H1 (cell line): ENCODE measurements around the gene NHLH1. TPM values are rescaled to one million over a fixed set of nuclear protein-coding genes. Genes with fewer than 3 reads are reported as not detected.

Experiments
- CTCF ChIA-PET: fragments of 300-600 bp; sonication (Branson Sonifier 250); formaldehyde crosslinking; loops from one replicate; lab custom pipeline; 2021; ENCODE audit not compliant: partially characterized antibody; lab: Charles Lee
- POLR2A ChIA-PET: fragments of 300-600 bp; sonication (Branson Sonifier 250); formaldehyde crosslinking; loops from one replicate; lab custom pipeline; 2021; ENCODE audit warnings: inconsistent platforms; ENCODE audit not compliant: partially characterized antibody; lab: Charles Lee
- DNase-seq, 2 experiments: peaks; one replicate each; pipeline versions ENCODE4 v3.0.0 to v3.0.0-alpha.2; 2010 to 2022; ENCODE audit warnings: low spot score in 2 of 2, low read depth in 1 of 2, mixed read lengths in 1 of 2
- FAIRE-seq: peaks from 2 replicates; lab custom pipeline; 2011; peaks lifted over from hg19 to GRCh38; lab: Jason Lieb, UNC
- H2AFZ ChIP-seq: 2 replicates; pipeline ENCODE4 v1.8.1; 2012; ENCODE audit warnings: low read length, inconsistent platforms
- H2AK5ac ChIP-seq: 2 replicates; pipeline ENCODE4 v1.6.1; 2013; ENCODE audit warnings: low read depth, low read length
- H2BK120ac ChIP-seq: replicated peaks from 2 replicates; pipeline ENCODE3; 2013; ENCODE audit warnings: low read depth, low read length, inconsistent platforms
- H2BK12ac ChIP-seq: 2 replicates; pipeline ENCODE4 v1.6.1; 2013; ENCODE audit warnings: low read depth, low read length
- H2BK15ac ChIP-seq: 2 replicates; pipeline ENCODE4 v1.6.1; 2013; ENCODE audit warnings: low read length
- H2BK20ac ChIP-seq: 2 replicates; pipeline ENCODE4 v1.6.1; 2013; ENCODE audit warnings: low read length
- H2BK5ac ChIP-seq: 2 replicates; pipeline ENCODE4 v1.6.1; 2013; ENCODE audit warnings: low read depth, low read length
- H3K14ac ChIP-seq: 2 replicates; pipeline ENCODE4 v1.6.1; 2013; ENCODE audit warnings: inconsistent platforms; ENCODE audit not compliant: insufficient read length
- H3K18ac ChIP-seq: 2 replicates; pipeline ENCODE4 v1.6.1; 2013; ENCODE audit warnings: low read length; ENCODE audit errors: extremely low read depth
- H3K23ac ChIP-seq: 2 replicates; pipeline ENCODE4 v1.6.1; 2013; ENCODE audit warnings: inconsistent platforms; ENCODE audit not compliant: insufficient read length
- H3K23me2 ChIP-seq: 2 replicates; pipeline ENCODE4 v1.6.1; 2013; ENCODE audit warnings: low read depth, low read length
- H3K27ac ChIP-seq: 2 replicates; pipeline ENCODE4 v1.6.1; 2011; ENCODE audit warnings: low read depth, low read length, inconsistent platforms
- H3K27me3 ChIP-seq, 4 experiments: replicated peaks in 1 of 4; 1 replicate in 1 of 4; 2 replicates in 3 of 4; pipeline versions ENCODE4 v1.6.1 to v1.8.1; 2011 to 2013; ENCODE audit warnings: low read length in 3 of 4, mild to moderate bottlenecking in 3 of 4, inconsistent platforms in 2 of 4, mixed read lengths in 2 of 4, moderate library complexity in 1 of 4; ENCODE audit not compliant: control insufficient read depth in 3 of 4, insufficient read depth in 3 of 4; ENCODE audit errors: extremely low read depth in 1 of 4
- H3K36me3 ChIP-seq, 4 experiments: 2 replicates each; pipeline versions ENCODE4 v1.6.1 to v1.8.1; 2011 to 2013; ENCODE audit warnings: mild to moderate bottlenecking in 4 of 4, low read length in 3 of 4, moderate library complexity in 2 of 4, control low read depth in 1 of 4, inconsistent platforms in 1 of 4; ENCODE audit not compliant: insufficient read depth in 4 of 4, control insufficient read depth in 2 of 4
- H3K4ac ChIP-seq: replicated peaks from 2 replicates; pipeline ENCODE3; 2013; ENCODE audit warnings: low read length, low read depth, mixed read lengths, inconsistent platforms; ENCODE audit not compliant: insufficient read length
- H3K4me1 ChIP-seq, 4 experiments: replicated peaks in 1 of 4; 1 replicate in 1 of 4; 2 replicates in 3 of 4; pipeline versions ENCODE4 v1.6.1 to v1.8.1; 2011 to 2013; ENCODE audit warnings: low read length in 3 of 4, inconsistent platforms in 2 of 4, mixed read lengths in 1 of 4; ENCODE audit not compliant: insufficient read depth in 4 of 4, control insufficient read depth in 3 of 4
- H3K4me2 ChIP-seq, 2 experiments: 2 replicates each; pipeline versions ENCODE4 v1.6.1 to v1.8.1; 2011 to 2013; ENCODE audit warnings: low read depth in 2 of 2, low read length in 2 of 2, control low read depth in 1 of 2, inconsistent platforms in 1 of 2, mild to moderate bottlenecking in 1 of 2; ENCODE audit not compliant: insufficient read depth in 1 of 2
- H3K4me3 ChIP-seq, 4 experiments: fragments of 200-600, 300-600 bp in 1 of 4; sonication (generic), shearing (Covaris generic), sonication (Bioruptor Twin) in 1 of 4; 2 replicates each; pipeline versions ENCODE4 v1.5.1 to v1.8.1; 2011 to 2016; ENCODE audit warnings: low read length in 4 of 4, low read depth in 3 of 4, control low read depth in 2 of 4, inconsistent platforms in 2 of 4, mild to moderate bottlenecking in 2 of 4, mixed read lengths in 1 of 4, moderate library complexity in 1 of 4; ENCODE audit not compliant: insufficient read depth in 2 of 4; ENCODE audit errors: extremely low read depth in 1 of 4
- H3K56ac ChIP-seq: replicated peaks from 2 replicates; pipeline ENCODE3; 2013; ENCODE audit warnings: low read depth, mild to moderate bottlenecking, mixed read lengths, low read length, inconsistent platforms; ENCODE audit not compliant: insufficient read length
- H3K79me1 ChIP-seq: 2 replicates; pipeline ENCODE4 v1.6.1; 2013; ENCODE audit warnings: low read depth, low read length, control low read depth
- H3K79me2 ChIP-seq, 2 experiments: 2 replicates each; pipeline versions ENCODE4 v1.6.1 to v1.8.1; 2012 to 2013; ENCODE audit warnings: low read length in 2 of 2, mild to moderate bottlenecking in 2 of 2, inconsistent platforms in 1 of 2; ENCODE audit not compliant: insufficient read depth in 2 of 2, control insufficient read depth in 1 of 2
- H3K9ac ChIP-seq, 4 experiments: replicated peaks in 1 of 4; 1 replicate in 1 of 4; 2 replicates in 3 of 4; pipeline versions ENCODE4 v1.6.1 to v1.8.1; 2011 to 2013; ENCODE audit warnings: low read depth in 3 of 4, low read length in 3 of 4, control low read depth in 2 of 4, mild to moderate bottlenecking in 2 of 4, moderate library complexity in 2 of 4, inconsistent platforms in 1 of 4; ENCODE audit errors: extremely low read depth in 1 of 4
- H3K9me3 ChIP-seq, 2 experiments: 2 replicates each; pipeline versions ENCODE4 v1.6.1 to v1.8.1; 2012 to 2013; ENCODE audit warnings: mild to moderate bottlenecking in 2 of 2, moderate library complexity in 2 of 2, control low read depth in 1 of 2, inconsistent platforms in 1 of 2, low read depth in 1 of 2, low read length in 1 of 2, mixed read lengths in 1 of 2; ENCODE audit not compliant: insufficient read depth in 2 of 2
- H4K20me1 ChIP-seq, 2 experiments: replicated peaks in 1 of 2; 2 replicates each; pipeline versions ENCODE3 to v1.8.1; 2011 to 2013; ENCODE audit warnings: inconsistent platforms in 2 of 2, low read length in 2 of 2, mild to moderate bottlenecking in 1 of 2; ENCODE audit not compliant: insufficient read depth in 2 of 2, control insufficient read depth in 1 of 2
- H4K5ac ChIP-seq: 2 replicates; pipeline ENCODE4 v1.6.1; 2013; ENCODE audit warnings: low read length, low read depth, mixed read lengths, inconsistent platforms; ENCODE audit not compliant: insufficient read length
- H4K8ac ChIP-seq: 2 replicates; pipeline ENCODE4 v1.8.0; 2013; ENCODE audit warnings: mild to moderate bottlenecking, moderate library complexity, low read length, inconsistent platforms; ENCODE audit not compliant: insufficient read depth; ENCODE audit errors: extremely low read depth
- H4K91ac ChIP-seq: replicated peaks from 2 replicates; pipeline ENCODE3; 2013; ENCODE audit warnings: low read length, mixed read lengths, inconsistent platforms; ENCODE audit not compliant: insufficient read length
- CREB1 ChIP-seq: IDR thresholded peaks from 2 replicates; pipeline ENCODE4 v1.6.1; 2012; ENCODE audit warnings: inconsistent platforms
- EP300 ChIP-seq, 2 experiments: IDR thresholded peaks; 1 replicate in 1 of 2; 2 replicates in 1 of 2; pipeline ENCODE4 v1.6.1; 2011 to 2012; ENCODE audit warnings: low read depth in 2 of 2, low read length in 2 of 2, mild to moderate bottlenecking in 2 of 2, borderline replicate concordance in 1 of 2, inconsistent platforms in 1 of 2, moderate library complexity in 1 of 2
- GABPA ChIP-seq: IDR thresholded peaks from 2 replicates; pipeline ENCODE4 v1.6.1; 2011; ENCODE audit warnings: mild to moderate bottlenecking, low read length, moderate library complexity, borderline replicate concordance; ENCODE audit not compliant: insufficient read depth
- GTF2F1 ChIP-seq: IDR thresholded peaks from 2 replicates; pipeline ENCODE4 v1.6.1; 2012; ENCODE audit warnings: low read depth, low read length, improper control_type of control experiment, borderline replicate concordance
- PHF8 ChIP-seq: fragments of 200-600 bp; sonication (generic); conservative IDR thresholded peaks from 2 replicates; pipeline ENCODE4 v1.7.1; 2012; ENCODE audit warnings: low read depth, mild to moderate bottlenecking, inconsistent platforms, low read length, moderate library complexity
- POLR2AphosphoS5 ChIP-seq: IDR thresholded peaks from 2 replicates; pipeline ENCODE4 v1.6.1; 2011; ENCODE audit warnings: low read depth, low read length
- RBBP5 ChIP-seq: IDR thresholded peaks from 2 replicates; pipeline ENCODE4 v1.7.1; 2012; ENCODE audit warnings: low read depth, mild to moderate bottlenecking, inconsistent platforms, low read length, moderate library complexity, borderline replicate concordance
- SP2 ChIP-seq: IDR thresholded peaks from 2 replicates; pipeline ENCODE4 v1.6.1; 2012; ENCODE audit warnings: mild to moderate bottlenecking, low read length, inconsistent platforms
- TAF7 ChIP-seq: optimal IDR thresholded peaks from 2 replicates; pipeline ENCODE3; 2011; ENCODE audit warnings: low read depth, mild to moderate bottlenecking, inconsistent platforms, low read length, moderate library complexity, borderline replicate concordance
- ZNF274 ChIP-seq: IDR thresholded peaks from 2 replicates; pipeline ENCODE4 v1.7.0; 2012; ENCODE audit warnings: low read length, borderline replicate concordance; ENCODE audit errors: extremely low read depth
- WGBS, 2 experiments: shearing (Covaris generic) in 1 of 2; methylation state at CpG; one replicate each; pipeline versions ENCODE4 v1.1.6 to v1.1.7; 2013 to 2015; ENCODE audit warnings: low lambda C conversion rate in 2 of 2, mixed read lengths in 2 of 2, inconsistent platforms in 1 of 2, low coverage in 1 of 2, missing lambda C conversion rate in 1 of 2; ENCODE audit not compliant: insufficient replicate concordance in 2 of 2, insufficient coverage in 1 of 2, insufficient read length in 1 of 2; ENCODE audit errors: extremely low coverage in 1 of 2, missing lambda C conversion rate in 1 of 2; 5-methylcytosine and 5-hydroxymethylcytosine counted together
- polyA plus RNA-seq, 7 experiments: library from polyadenylated mRNA; depleted of rRNA in 3 of 7; stranded (reverse) in 5 of 7; unstranded in 2 of 7; fragments of >200 nt in 5 of 7; fragments of 200-250 nt in 2 of 7; gene quantifications; 1 replicate in 5 of 7; 2 replicates in 1 of 7; 4 replicates in 1 of 7; pipeline versions ENCODE4 v1.2.1 to v1.2.3, GENCODE V29; 2011 to 2013; ENCODE audit warnings: missing spikeins in 2 of 7, mixed read lengths in 2 of 7
- total RNA-seq: library from RNA; stranded (reverse); fragmentation: NEBNext Ultra II Directional; extraction: Animal tissue kit (Norgen Biotek cat#: 25700); gene quantifications from 2 replicates; pipeline ENCODE4 v1.2.1, GENCODE V29; 2021

NHLH1 gene
- total and polyA plus RNA-seq, 2 of the 8 experiments (the other 6 are each of a cell fraction or from before 2014, with no cell fraction given), result 0.39 to 0.91 TPM

GRCh38 chr1:160342953-160343869 lies 23.7 kb upstream of the NHLH1 start, which contains the start of the genes COPA and NCSTN:
Gene COPA (minus strand): TSS chr1:160343250. CDS start chr1:160343170, 80 bp downstream.
Gene NCSTN (plus strand): TSS chr1:160343383. CDS start chr1:160343397, 14 bp downstream.
- no peak within 1 kb of the TSS for H2AK5ac ChIP-seq
- no peaks in the 10 kb centered on the region; the same call in 1 of the 2 replicates for H3K23me2 ChIP-seq
- DNase-seq (peak; percentile 71 to 90), FAIRE-seq (no peak)
- no peak within 1 kb of the TSS for H2BK15ac ChIP-seq
- H3K27ac ChIP-seq, result peak within 1 kb of the TSS; percentile 88
- no peaks in the 10 kb centered on the region; a peak in 1 of 7 replicates for H3K4me1 ChIP-seq
- 2% methylated on average over 56 of the region's 58 CpGs; no CpG with 5 or more reads in 1 of the 2 experiments for WGBS, 2 experiments
- peak within 1 kb of the TSS; percentile 62 for H3K56ac ChIP-seq
- H2BK5ac ChIP-seq, result peak within 1 kb of the TSS; percentile 84
- peaks cover 0 to 4% of the 10 kb centered on the region in 2 experiments for H4K20me1 ChIP-seq
- H2BK20ac ChIP-seq, result no peak within 1 kb of the TSS
- peaks cover 11 to 26% (median 23%) of the 10 kb centered on the region in 4 experiments for H3K36me3 ChIP-seq
- no peaks in the 10 kb centered on the region; the same call in 1 of the 2 replicates for H3K79me1 ChIP-seq
- H4K91ac ChIP-seq, result peak within 1 kb of the TSS; percentile 52
- H3K79me2 ChIP-seq, result peaks cover 18 to 58% of the 10 kb centered on the region in 2 experiments
- no peaks in the 10 kb centered on the region for H3K9me3 ChIP-seq
- H3K27me3 ChIP-seq, result no peaks in the 10 kb centered on the region
- peak within 1 kb of the TSS; percentile 28 for H3K18ac ChIP-seq
- peak within 1 kb of the TSS; percentile 98; the same call in 1 of the 2 replicates for H4K8ac ChIP-seq
- no peak within 1 kb of the TSS for H3K23ac ChIP-seq
- peak within 1 kb of the TSS; percentile 69; the same call in 1 of the 2 replicates for H2BK12ac ChIP-seq
- peak within 1 kb of the TSS; percentile 88 to 98 (median 94) for H3K4me3 ChIP-seq
- H3K4me2 ChIP-seq, result peak within 1 kb of the TSS; percentile 62 to 89
- peak within 1 kb of the TSS; percentile 82 to 92 (median 86) for H3K9ac ChIP-seq
- no peak within 1 kb of the TSS for H3K14ac ChIP-seq
- H4K5ac ChIP-seq, result peak within 1 kb of the TSS; percentile 86
- H2AFZ ChIP-seq, result peak within 1 kb of the TSS; percentile 72; the same call in 1 of the 2 replicates
- POLR2A ChIA-PET, result interaction anchor here (0.7 to 2.2 kb wide), 8 partner anchors 8 to 115 kb away, joined by 3 to 12 read pairs (median 4); partner anchors contain the start of gene PEX19
- H3K4ac ChIP-seq, result peak within 1 kb of the TSS; percentile 90
- peak within 1 kb of the TSS; percentile 89 for H2BK120ac ChIP-seq
- CTCF ChIA-PET, result interaction anchor here (0.8 to 26.0 kb wide), 5 partner anchors 12 to 275 kb away, joined by 3 to 683 read pairs (median 4); no protein-coding TSS in a partner anchor
- TF ChIP-seq RBBP5, result peak; percentile 87
- TF ChIP-seq POLR2AphosphoS5, result peak; percentile 61
- TF ChIP-seq SP2, result peak; percentile 82
- TF ChIP-seq PHF8, result peak; percentile 81
- TF ChIP-seq EP300 (IDR thresholded peaks at IDR 0.05; ENCODE audit: borderline replicate concordance in 1 of 2, low read depth in 2 of 2, low read length in 2 of 2), result no peak
- no peak for TF ChIP-seq ZNF274
- peak; percentile 94 for TF ChIP-seq GABPA
- TF ChIP-seq CREB1, result peak; percentile 71; the same call in 1 of the 2 replicates
- TF ChIP-seq GTF2F1, result no peak; the same call in 1 of the 2 replicates
- peak; percentile 53 for TF ChIP-seq TAF7
